Measurements from ENCODE around the gene SRRM2. TPM values are rescaled to one million over a fixed set of nuclear protein-coding genes. Genes with fewer than 3 reads are reported as not detected.

SRRM2 gene
- total RNA-seq, 1 experiment from 2014 or later = 617 TPM

DNA sequence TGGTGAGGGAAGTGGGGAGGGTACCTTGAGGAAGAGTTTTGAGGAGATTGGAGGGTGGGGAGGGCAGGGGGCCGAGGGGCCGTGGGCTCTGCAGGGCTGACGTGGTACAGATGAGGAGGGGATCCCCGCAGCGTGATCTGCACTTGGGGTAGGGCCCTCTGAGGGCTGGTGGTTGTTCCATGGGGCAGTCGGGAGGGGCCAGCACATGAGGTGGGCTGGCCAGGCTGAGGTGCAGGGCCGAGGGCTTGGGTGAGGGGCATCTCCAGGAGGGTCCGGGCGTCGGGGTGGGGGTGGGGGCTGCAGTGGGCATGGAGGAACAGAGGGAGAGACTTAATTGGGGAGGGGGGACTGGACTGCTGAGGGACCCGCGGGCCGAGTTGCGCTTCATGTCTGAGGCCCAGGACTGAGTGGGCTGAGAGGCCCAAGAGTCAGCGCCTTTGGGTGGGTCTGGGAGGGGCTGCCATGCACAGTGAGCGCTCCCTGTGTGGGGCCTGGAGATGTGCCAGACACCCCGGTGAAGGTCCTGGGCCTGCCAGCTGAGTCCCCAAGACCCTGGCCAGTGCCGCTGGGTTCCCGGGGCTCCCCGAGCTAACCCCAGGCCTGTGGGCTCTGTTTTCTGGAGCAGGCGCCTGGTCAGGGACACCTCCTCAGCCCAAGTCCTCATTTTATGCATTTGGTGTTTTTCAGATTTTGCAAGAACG, 45.7 kb upstream of the SRRM2 start:
- ChIA-PET POLR2A (no interaction called here), CTCF (no interaction called here)
- BruUV-seq (replicated peaks) = no TSS peak

DNA sequence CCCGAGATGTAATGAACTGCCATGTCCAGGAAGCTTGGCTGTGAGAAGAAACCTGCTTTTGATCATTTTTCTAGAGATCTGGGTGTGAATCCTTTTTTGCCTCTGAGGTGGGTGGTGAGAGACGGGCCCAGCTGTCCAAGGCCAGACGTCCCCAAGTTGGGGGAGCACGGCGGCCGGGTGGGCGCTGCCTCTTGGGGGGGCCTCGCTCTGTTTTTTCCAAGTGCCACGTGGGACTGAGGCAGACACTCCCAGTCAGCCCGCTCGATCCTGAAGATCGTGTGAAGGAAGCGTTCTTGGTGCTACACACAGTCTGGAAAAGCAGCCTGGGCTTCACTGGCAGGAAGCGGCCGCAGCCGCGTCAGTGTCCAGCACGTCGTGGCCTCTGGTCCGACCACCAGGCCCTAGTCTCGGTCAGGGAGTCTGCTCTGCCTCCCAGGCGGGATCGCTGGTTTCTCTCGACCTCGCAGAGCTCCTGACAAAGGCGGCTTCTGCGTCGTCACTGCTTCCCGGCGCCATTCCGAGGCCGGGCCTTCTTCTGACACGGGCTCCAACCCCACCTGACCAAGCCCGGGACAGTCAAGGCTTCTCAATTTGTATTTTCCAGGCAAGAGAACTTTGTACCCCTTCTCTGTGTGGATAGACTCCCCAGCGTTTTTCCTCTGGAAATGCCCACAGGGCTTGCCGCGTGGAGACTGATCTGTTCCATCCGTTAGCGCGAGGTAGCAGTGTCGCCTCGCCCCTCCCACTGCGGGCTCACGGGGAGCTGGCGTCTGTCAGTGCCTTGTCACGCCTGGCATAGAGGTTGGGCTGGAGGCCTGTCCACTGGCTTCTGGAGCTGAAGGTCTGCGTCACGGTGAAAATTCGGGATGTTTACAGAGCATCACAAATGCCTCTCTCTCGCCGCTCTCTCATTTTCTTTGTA, 44.8 kb upstream of the SRRM2 start:
- Histone ChIP-seq H3K4me3 (ENCODE audit: low read depth in 2 of 2, low read length in 2 of 2) (no peak overlapping the region), H3K36me3 (ENCODE audit: control insufficient read depth, insufficient read depth, low read length) (no peaks in the 10 kb centered on the region), H3K27ac (ENCODE audit: low read length) (no peak overlapping the region), H3K9me3 (ENCODE audit: control insufficient read depth, insufficient read depth, low read depth, low read length) (no peaks in the 10 kb centered on the region), H3K4me1 (ENCODE audit: control insufficient read depth, insufficient read depth, low read length) (no peaks in the 10 kb centered on the region), H3K27me3 (ENCODE audit: control insufficient read depth, insufficient read depth, low read length) (no peaks in the 10 kb centered on the region)
- DNase-seq (ENCODE audit: low read depth, low spot score) (no peak), ATAC-seq (no peak)
- TF ChIP-seq, protein P1, sequence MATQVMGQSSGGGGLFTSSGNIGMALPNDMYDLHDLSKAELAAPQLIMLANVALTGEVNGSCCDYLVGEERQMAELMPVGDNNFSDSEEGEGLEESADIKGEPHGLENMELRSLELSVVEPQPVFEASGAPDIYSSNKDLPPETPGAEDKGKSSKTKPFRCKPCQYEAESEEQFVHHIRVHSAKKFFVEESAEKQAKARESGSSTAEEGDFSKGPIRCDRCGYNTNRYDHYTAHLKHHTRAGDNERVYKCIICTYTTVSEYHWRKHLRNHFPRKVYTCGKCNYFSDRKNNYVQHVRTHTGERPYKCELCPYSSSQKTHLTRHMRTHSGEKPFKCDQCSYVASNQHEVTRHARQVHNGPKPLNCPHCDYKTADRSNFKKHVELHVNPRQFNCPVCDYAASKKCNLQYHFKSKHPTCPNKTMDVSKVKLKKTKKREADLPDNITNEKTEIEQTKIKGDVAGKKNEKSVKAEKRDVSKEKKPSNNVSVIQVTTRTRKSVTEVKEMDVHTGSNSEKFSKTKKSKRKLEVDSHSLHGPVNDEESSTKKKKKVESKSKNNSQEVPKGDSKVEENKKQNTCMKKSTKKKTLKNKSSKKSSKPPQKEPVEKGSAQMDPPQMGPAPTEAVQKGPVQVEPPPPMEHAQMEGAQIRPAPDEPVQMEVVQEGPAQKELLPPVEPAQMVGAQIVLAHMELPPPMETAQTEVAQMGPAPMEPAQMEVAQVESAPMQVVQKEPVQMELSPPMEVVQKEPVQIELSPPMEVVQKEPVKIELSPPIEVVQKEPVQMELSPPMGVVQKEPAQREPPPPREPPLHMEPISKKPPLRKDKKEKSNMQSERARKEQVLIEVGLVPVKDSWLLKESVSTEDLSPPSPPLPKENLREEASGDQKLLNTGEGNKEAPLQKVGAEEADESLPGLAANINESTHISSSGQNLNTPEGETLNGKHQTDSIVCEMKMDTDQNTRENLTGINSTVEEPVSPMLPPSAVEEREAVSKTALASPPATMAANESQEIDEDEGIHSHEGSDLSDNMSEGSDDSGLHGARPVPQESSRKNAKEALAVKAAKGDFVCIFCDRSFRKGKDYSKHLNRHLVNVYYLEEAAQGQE (IDR thresholded peaks at IDR 0.05; ENCODE audit: insufficient read depth in 1 of 2, low read depth in 2 of 2, low read length in 1 of 2) = no peak
- TF ChIP-seq POLR2AphosphoS5 (IDR thresholded peaks at IDR 0.05; ENCODE audit: low read depth, low read length) (no peak), TCF7L2 (IDR thresholded peaks at IDR 0.05; ENCODE audit: low read depth, low read length) (no peak), SIN3A (IDR thresholded peaks at IDR 0.05; ENCODE audit: borderline replicate concordance, insufficient read depth, low read depth, low read length) (no peak)
- TF ChIP-seq, protein P2, sequence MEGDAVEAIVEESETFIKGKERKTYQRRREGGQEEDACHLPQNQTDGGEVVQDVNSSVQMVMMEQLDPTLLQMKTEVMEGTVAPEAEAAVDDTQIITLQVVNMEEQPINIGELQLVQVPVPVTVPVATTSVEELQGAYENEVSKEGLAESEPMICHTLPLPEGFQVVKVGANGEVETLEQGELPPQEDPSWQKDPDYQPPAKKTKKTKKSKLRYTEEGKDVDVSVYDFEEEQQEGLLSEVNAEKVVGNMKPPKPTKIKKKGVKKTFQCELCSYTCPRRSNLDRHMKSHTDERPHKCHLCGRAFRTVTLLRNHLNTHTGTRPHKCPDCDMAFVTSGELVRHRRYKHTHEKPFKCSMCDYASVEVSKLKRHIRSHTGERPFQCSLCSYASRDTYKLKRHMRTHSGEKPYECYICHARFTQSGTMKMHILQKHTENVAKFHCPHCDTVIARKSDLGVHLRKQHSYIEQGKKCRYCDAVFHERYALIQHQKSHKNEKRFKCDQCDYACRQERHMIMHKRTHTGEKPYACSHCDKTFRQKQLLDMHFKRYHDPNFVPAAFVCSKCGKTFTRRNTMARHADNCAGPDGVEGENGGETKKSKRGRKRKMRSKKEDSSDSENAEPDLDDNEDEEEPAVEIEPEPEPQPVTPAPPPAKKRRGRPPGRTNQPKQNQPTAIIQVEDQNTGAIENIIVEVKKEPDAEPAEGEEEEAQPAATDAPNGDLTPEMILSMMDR (IDR thresholded peaks at IDR 0.05) = no peak
- ChIA-PET POLR2A (no interaction called here), CTCF (no interaction called here)
- intact Hi-C loops (cut with micrococcal nuclease; ENCODE audit: unreplicated experiment) = no loop called here
- in situ Hi-C loops (cut with HindIII; ENCODE audit: low pct_unique_long_range_greater_than_20kb, low sequenced_read_pairs) = no loop called here
- BruUV-seq (replicated peaks) = TSS peak; percentile 66

More for the DNA sequence above, 45.7 kb upstream of the SRRM2 start:
- TF ChIP-seq TCF7L2 (IDR thresholded peaks at IDR 0.05; ENCODE audit: low read depth, low read length) = no peak
- TF ChIP-seq, protein P1 (IDR thresholded peaks at IDR 0.05; ENCODE audit: insufficient read depth in 1 of 2, low read depth in 2 of 2, low read length in 1 of 2) = no peak
- TF ChIP-seq POLR2AphosphoS5 (IDR thresholded peaks at IDR 0.05; ENCODE audit: low read depth, low read length) = no peak
- TF ChIP-seq, protein P2 (IDR thresholded peaks at IDR 0.05) = no peak
- TF ChIP-seq SIN3A (IDR thresholded peaks at IDR 0.05; ENCODE audit: borderline replicate concordance, insufficient read depth, low read depth, low read length) = no peak
- in situ Hi-C loops (cut with HindIII; ENCODE audit: low pct_unique_long_range_greater_than_20kb, low sequenced_read_pairs) (no loop called here), intact Hi-C loops (cut with micrococcal nuclease; ENCODE audit: unreplicated experiment) (no loop called here)
- Histone ChIP-seq H3K9me3 (ENCODE audit: control insufficient read depth, insufficient read depth, low read depth, low read length) (no peaks in the 10 kb centered on the region), H3K4me3 (ENCODE audit: low read depth in 2 of 2, low read length in 2 of 2) (no peak overlapping the region), H3K27me3 (ENCODE audit: control insufficient read depth, insufficient read depth, low read length) (no peaks in the 10 kb centered on the region), H3K27ac (ENCODE audit: low read length) (no peak overlapping the region), H3K4me1 (ENCODE audit: control insufficient read depth, insufficient read depth, low read length) (no peaks in the 10 kb centered on the region), H3K36me3 (ENCODE audit: control insufficient read depth, insufficient read depth, low read length) (no peaks in the 10 kb centered on the region)
- DNase-seq (ENCODE audit: low read depth, low spot score) (no peak), ATAC-seq (no peak)

All from Panc1 (cell line).